ENCODE data around the gene MC2R. TPM values are rescaled to one million over a fixed set of nuclear protein-coding genes. Genes with fewer than 3 reads are reported as not detected.

Gene MC2R
- not detected in 2 replicates for total RNA-seq

GRCh38 chr18:13915391-13915790, at the start of gene MC2R:
Gene MC2R, minus strand, starts transcription at chr18:13915536. Its CDS starts 30,018 bp downstream, at chr18:13885518.

Other genes with a start within 250 kb of the MC2R start
- 11.5 and 38.9 TPM in 2 replicates for gene FAM210A, start 189.0 kb downstream of the MC2R start, total RNA-seq
- gene RNMT, start 188.9 kb downstream of the MC2R start, total RNA-seq = 10.5 and 33.8 TPM in 2 replicates
- not detected in 2 replicates for gene MC5R, start 91.4 kb downstream of the MC2R start, total RNA-seq
- gene ZNF519, start 216.9 kb upstream of the MC2R start, total RNA-seq = 1.8 and 4.2 TPM in 2 replicates

Measured in bladder microvascular endothelial cell (primary cell).